GM12878 (cell line): ENCODE data around the gene SCUBE2. TPM values are rescaled to one million over a fixed set of nuclear protein-coding genes. Genes with fewer than 3 reads are reported as not detected.

Experiments
- ATAC-seq: fragments of 200-7000 bp; cut with Tn5 transposase; 3 replicates; pipeline ENCODE4 v1.9.1; 2020; ENCODE audit warnings: mild to moderate bottlenecking, moderate library complexity
- BruUV-seq: library from RNA; stranded (reverse); fragments of 400-500 nt; replicated peaks from 2 replicates; lab custom pipeline; 2021; lab: Mats Ljungman, UMichigan
- CTCF ChIA-PET: fragments of 300-600 bp; sonication (Branson Sonifier 250); formaldehyde crosslinking; extraction: SDS; loops from one replicate; lab custom pipeline; 2021; ENCODE audit warnings: inconsistent platforms; lab: Yijun Ruan, JAX
- POLR2A ChIA-PET: fragments of 350-600 bp; formaldehyde crosslinking; extraction: SDS; loops from one replicate; lab custom pipeline; 2021; ENCODE audit warnings: inconsistent platforms; lab: Charles Lee
- RAD21 ChIA-PET: fragments of 300-600 bp; sonication (Branson Sonifier 250); formaldehyde crosslinking; loops from one replicate; lab custom pipeline; 2023; ENCODE audit warnings: antibody characterized with exemption; ENCODE audit not compliant: unreplicated experiment; lab: Charles Lee
- SMC1A ChIA-PET: fragments of 300-600 bp; sonication (Branson Sonifier 250); formaldehyde crosslinking; loops from one replicate; lab custom pipeline; 2023; ENCODE audit not compliant: unreplicated experiment, uncharacterized antibody; lab: Charles Lee
- DNase-seq: peaks from one replicate; pipeline ENCODE4 v3.0.0-alpha.2; 2011; ENCODE audit warnings: low read depth, low spot score
- FAIRE-seq: peaks from 3 replicates; lab custom pipeline; 2011; peaks lifted over from hg19 to GRCh38; lab: Jason Lieb, UNC
- H2AFZ ChIP-seq: 2 replicates; pipeline ENCODE4 v1.6.0; 2011; ENCODE audit warnings: low read depth, low read length, control low read depth; ENCODE audit not compliant: control insufficient read depth
- H3K27ac ChIP-seq: 2 replicates; pipeline ENCODE4 v1.5.1; 2011; ENCODE audit warnings: control low read depth; ENCODE audit not compliant: control insufficient read depth, insufficient read depth
- H3K27me3 ChIP-seq, 2 experiments: replicated peaks in 1 of 2; 2 replicates each; pipeline versions ENCODE4 v1.6.0 to v1.6.1; 2011; ENCODE audit warnings: low read length in 1 of 2; ENCODE audit not compliant: control insufficient read depth in 2 of 2, insufficient read depth in 2 of 2
- H3K36me3 ChIP-seq, 2 experiments: 2 replicates each; pipeline ENCODE4 v1.5.1; 2011; ENCODE audit warnings: low read length in 1 of 2; ENCODE audit not compliant: control insufficient read depth in 2 of 2, insufficient read depth in 2 of 2
- H3K4me1 ChIP-seq: 2 replicates; pipeline ENCODE4 v1.6.1; 2011; ENCODE audit warnings: mild to moderate bottlenecking, low read length, moderate library complexity, mixed read lengths; ENCODE audit not compliant: control insufficient read depth, insufficient read depth
- H3K4me2 ChIP-seq: 2 replicates; pipeline ENCODE4 v1.6.0; 2011; ENCODE audit warnings: control low read depth; ENCODE audit not compliant: control insufficient read depth, insufficient read depth
- H3K4me3 ChIP-seq: fragments of 200-600 bp; sonication (generic); 2 replicates; pipeline ENCODE4 v1.5.1; 2016
- H3K79me2 ChIP-seq: 2 replicates; pipeline ENCODE4 v1.6.0; 2011; ENCODE audit warnings: low read length; ENCODE audit not compliant: control insufficient read depth, insufficient read depth
- H3K9ac ChIP-seq: 2 replicates; pipeline ENCODE4 v1.8.0; 2011; ENCODE audit warnings: low read length, control low read depth, mixed read lengths; ENCODE audit not compliant: control insufficient read depth, insufficient read depth
- H3K9me3 ChIP-seq: replicated peaks from 3 replicates; pipeline ENCODE4 v1.5.1; 2011; ENCODE audit warnings: mild to moderate bottlenecking, low read length; ENCODE audit not compliant: control insufficient read depth, insufficient read depth
- H4K20me1 ChIP-seq: 2 replicates; pipeline ENCODE4 v1.6.0; 2011; ENCODE audit not compliant: control insufficient read depth, insufficient read depth
- DPF2 ChIP-seq: fragments of 450-650 bp; IDR thresholded peaks from 2 replicates; pipeline ENCODE4 v1.6.1; 2017; ENCODE audit warnings: mild to moderate bottlenecking
- FOXK2 ChIP-seq: fragments of 450-650 bp; IDR thresholded peaks from 2 replicates; pipeline ENCODE4 v1.6.1; 2017; ENCODE audit warnings: mild to moderate bottlenecking, moderate library complexity
- IRF4 ChIP-seq: IDR thresholded peaks from 2 replicates; pipeline ENCODE4 v1.6.1; 2011; ENCODE audit warnings: low read depth, low read length
- MTA2 ChIP-seq: fragments of 450-650 bp; IDR thresholded peaks from 2 replicates; pipeline ENCODE4 v1.6.1; 2016; ENCODE audit warnings: low read depth, mild to moderate bottlenecking, moderate library complexity
- POLR2A ChIP-seq: IDR thresholded peaks from 2 replicates; pipeline ENCODE4 v1.6.1; 2011; ENCODE audit warnings: low read depth, mild to moderate bottlenecking, low read length
- POU2F2 ChIP-seq: IDR thresholded peaks from 3 replicates; pipeline ENCODE4 v1.6.1; 2011; ENCODE audit warnings: low read depth, mild to moderate bottlenecking, low read length, borderline replicate concordance
- RAD51 ChIP-seq: fragments of 450-650 bp; IDR thresholded peaks from 2 replicates; pipeline ENCODE4 v1.6.1; 2016; ENCODE audit warnings: moderate library complexity, mild to moderate bottlenecking, inconsistent platforms
- RCOR1 ChIP-seq: conservative IDR thresholded peaks from 2 replicates; pipeline ENCODE4 v1.6.1; 2012; ENCODE audit warnings: low read depth, low read length, improper control_type of control experiment
- SUZ12 ChIP-seq: fragments of 200-600 bp; sonication (generic); IDR thresholded peaks from one replicate; pipeline ENCODE4 v1.6.1; 2018; ENCODE audit warnings: antibody characterized with exemption, mild to moderate bottlenecking; ENCODE audit not compliant: unreplicated experiment
- TARDBP ChIP-seq: IDR thresholded peaks from 2 replicates; pipeline ENCODE4 v1.6.1; 2016; ENCODE audit warnings: borderline replicate concordance
- TBL1XR1 ChIP-seq: IDR thresholded peaks from 2 replicates; pipeline ENCODE4 v1.6.1; 2012; ENCODE audit warnings: low read depth, low read length, improper control_type of control experiment
- ZZZ3 ChIP-seq: IDR thresholded peaks from 2 replicates; pipeline ENCODE4 v1.6.1; 2011; ENCODE audit warnings: low read depth; ENCODE audit not compliant: control insufficient read depth, insufficient read length
- WGBS: methylation state at CpG from one replicate; pipeline ENCODE4 v1.1.6; 2016; ENCODE audit warnings: low lambda C conversion rate; ENCODE audit not compliant: insufficient replicate concordance, insufficient coverage; ENCODE audit errors: missing lambda C conversion rate; 5-methylcytosine and 5-hydroxymethylcytosine counted together
- in situ Hi-C: fragments of 300-500 bp; cut with MboI; formaldehyde crosslinking; loops from 9 replicates; pipeline ENCODE4 v1.14.3; 2018; ENCODE audit warnings: mixed read lengths
- intact Hi-C: fragments of 100-400 bp; cut with micrococcal nuclease; formaldehyde crosslinking; loops from one replicate; pipeline ENCODE4 v1.14.2; 2022; ENCODE audit not compliant: unreplicated experiment
- polyA plus RNA-seq, 11 experiments: library from polyadenylated mRNA; depleted of rRNA in 4 of 11; unstranded in 6 of 11; stranded (reverse) in 5 of 11; fragments of >200 nt; fragmentation: Nextera tagmentation in 4 of 11; fragmentation: Illumina TruSeq in 1 of 11; extraction: Ambion mirVana in 4 of 11; extraction: Trizol in 1 of 11; gene quantifications; 1 replicate in 1 of 11; 2 replicates in 10 of 11; pipeline versions ENCODE4 v1.2.1 to v1.2.3, GENCODE V29; 2011 to 2016; ENCODE audit warnings: inconsistent platforms in 2 of 11, missing spikeins in 2 of 11, low read depth in 1 of 11
- total RNA-seq, 4 experiments: library from RNA; depleted of rRNA in 3 of 4; stranded (reverse); fragments of >200 nt in 3 of 4; fragmentation: Illumina TruSeq in 1 of 4; extraction: Trizol in 1 of 4; gene quantifications; 2 replicates each; pipeline versions ENCODE4 v1.2.1 to v1.2.3, GENCODE V29; 2013 to 2021

Gene SCUBE2
- total and polyA plus RNA-seq, 10 of the 15 experiments (the other 5 are each of a cell fraction or from before 2014, with no cell fraction given) = 0.12 to 0.56 (median 0.31) TPM; not detected in 2

- no TSS peak for BruUV-seq
- WGBS = 89% methylated on average over 2 of the region's 2 CpGs
- Histone ChIP-seq H3K4me2 (no peak overlapping the region), H4K20me1 (no peaks in the 10 kb centered on the region), H2AFZ (no peak overlapping the region), H3K9me3 (no peaks in the 10 kb centered on the region), H3K36me3 (peaks cover 5 to 6% of the 10 kb centered on the region in 2 experiments; a peak in 3 of 4 replicates), H3K4me3 (no peak overlapping the region), H3K4me1 (no peaks in the 10 kb centered on the region), H3K27ac (no peak overlapping the region), H3K9ac (no peak overlapping the region), H3K27me3 (no peaks in the 10 kb centered on the region), H3K79me2 (no peaks in the 10 kb centered on the region)
- ChIA-PET SMC1A (interaction anchor here (1.0 to 2.9 kb wide), 13 partner anchors 44 to 370 kb away, joined by 3 to 95 read pairs (median 6); no protein-coding TSS in a partner anchor), POLR2A (no interaction called here), RAD21 (interaction anchor here (2.2 to 2.6 kb wide), 3 partner anchors 76 to 371 kb away, joined by 9 to 106 read pairs (median 14); no protein-coding TSS in a partner anchor), CTCF (interaction anchor here (0.8 to 15.8 kb wide), 25 partner anchors 11 to 370 kb away, joined by 3 to 323 read pairs (median 5); partner anchors contain the start of genes AKIP1 and TMEM9B)
- FAIRE-seq = no peak
- in situ Hi-C loops (loop anchor here (5.0 kb wide), 1 partner anchor 119 kb away; no protein-coding TSS in a partner anchor), intact Hi-C loops (loop anchor here (1.0 kb wide), 2 partner anchors 121 to 222 kb away; no protein-coding TSS in a partner anchor)
- no peak for TF ChIP-seq POU2F2
- ATAC-seq = no peak
- no peak for DNase-seq
These were observed 45.3 kb upstream of the SCUBE2 start for GRCh38 chr11:9136741-9137140.

- BruUV-seq = no TSS peak
- Histone ChIP-seq H3K9ac (no peak overlapping the region), H3K79me2 (no peaks in the 10 kb centered on the region), H2AFZ (no peak overlapping the region), H3K4me3 (no peak overlapping the region), H3K9me3 (no peaks in the 10 kb centered on the region), H3K4me1 (no peaks in the 10 kb centered on the region)
- RAD21 ChIA-PET = interaction anchor here (1.4 kb wide), 1 partner anchor 117 kb away, joined by 3 read pairs; no protein-coding TSS in a partner anchor
- SMC1A ChIA-PET = interaction anchor here (0.8 to 1.3 kb wide), 2 partner anchors 118 to 226 kb away, joined by 4 read pairs; no protein-coding TSS in a partner anchor
- CTCF ChIA-PET = interaction anchor here (0.6 to 15.8 kb wide), 4 partner anchors 40 to 901 kb away, joined by 3 to 323 read pairs (median 7); no protein-coding TSS in a partner anchor
- DNase-seq = no peak
- POLR2A ChIA-PET = no interaction called here
- no peak for TF ChIP-seq FOXK2
- TF ChIP-seq RCOR1 = no peak
- TF ChIP-seq ZZZ3 = no peak
- TF ChIP-seq TBL1XR1 = no peak
- TF ChIP-seq SUZ12 = no peak
- no peak for TF ChIP-seq DPF2
- no peak for TF ChIP-seq POLR2A
- TF ChIP-seq IRF4 = no peak
- TF ChIP-seq MTA2 = no peak
- no peak for TF ChIP-seq TARDBP
- no peak for TF ChIP-seq RAD51
- TF ChIP-seq POU2F2 = no peak
- TF ChIP-seq, all 136 proteins: peak for 0
- in situ Hi-C loops = no loop called here
- no peaks in the 10 kb centered on the region for H3K27me3 ChIP-seq
- WGBS = 97% methylated on average over 2 of the region's 2 CpGs
- H3K4me2 ChIP-seq = no peak overlapping the region
- H4K20me1 ChIP-seq = no peaks in the 10 kb centered on the region
- H3K27ac ChIP-seq = no peak overlapping the region
- FAIRE-seq = no peak
- intact Hi-C loops = loop anchor here (5.0 kb wide), 1 partner anchor 37 kb away; no protein-coding TSS in a partner anchor
- ATAC-seq = no peak
- H3K36me3 ChIP-seq = peaks cover 0 to 2% of the 10 kb centered on the region in 2 experiments; a peak in 2 of 4 replicates
These were observed 42.6 kb upstream of the SCUBE2 start for GRCh38 chr11:9133956-9134355.
